DOHH2 (cell line): ENCODE measurements around the gene SBNO2.

ENCODE experiments used
- EZH2phosphoT487 ChIP-seq: fragments of 200-600 bp; sonication (generic); IDR thresholded peaks from 2 replicates; pipeline ENCODE4 v1.6.1; 2017; ENCODE audit warnings: borderline replicate concordance, mild to moderate bottlenecking, antibody characterized with exemption, low read length, moderate library complexity, mixed read lengths
- TF ChIP-seq, protein P1 (sequence below): fragments of 200-600 bp; sonication (generic); IDR thresholded peaks from one replicate; pipeline ENCODE4 v1.5.1; 2014; ENCODE audit warnings: antibody characterized with exemption, mild to moderate bottlenecking, low read depth, low read length; ENCODE audit not compliant: poor library complexity, severe bottlenecking

- TF ChIP-seq, protein P1, sequence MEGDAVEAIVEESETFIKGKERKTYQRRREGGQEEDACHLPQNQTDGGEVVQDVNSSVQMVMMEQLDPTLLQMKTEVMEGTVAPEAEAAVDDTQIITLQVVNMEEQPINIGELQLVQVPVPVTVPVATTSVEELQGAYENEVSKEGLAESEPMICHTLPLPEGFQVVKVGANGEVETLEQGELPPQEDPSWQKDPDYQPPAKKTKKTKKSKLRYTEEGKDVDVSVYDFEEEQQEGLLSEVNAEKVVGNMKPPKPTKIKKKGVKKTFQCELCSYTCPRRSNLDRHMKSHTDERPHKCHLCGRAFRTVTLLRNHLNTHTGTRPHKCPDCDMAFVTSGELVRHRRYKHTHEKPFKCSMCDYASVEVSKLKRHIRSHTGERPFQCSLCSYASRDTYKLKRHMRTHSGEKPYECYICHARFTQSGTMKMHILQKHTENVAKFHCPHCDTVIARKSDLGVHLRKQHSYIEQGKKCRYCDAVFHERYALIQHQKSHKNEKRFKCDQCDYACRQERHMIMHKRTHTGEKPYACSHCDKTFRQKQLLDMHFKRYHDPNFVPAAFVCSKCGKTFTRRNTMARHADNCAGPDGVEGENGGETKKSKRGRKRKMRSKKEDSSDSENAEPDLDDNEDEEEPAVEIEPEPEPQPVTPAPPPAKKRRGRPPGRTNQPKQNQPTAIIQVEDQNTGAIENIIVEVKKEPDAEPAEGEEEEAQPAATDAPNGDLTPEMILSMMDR = no peak
- no peak for TF ChIP-seq EZH2phosphoT487
These were observed 41.0 kb upstream of the SBNO2 start for GRCh38 chr19:1214862-1215731.
